ENCODE measurements around the gene MMP14.

- no peak for TF ChIP-seq CTCF (IDR thresholded peaks at IDR 0.05; ENCODE audit: poor library complexity)
- no peak for TF ChIP-seq EZH2 (IDR thresholded peaks at IDR 0.05; ENCODE audit: borderline replicate concordance)
- TF ChIP-seq EZH2phosphoT487 (IDR thresholded peaks at IDR 0.05; ENCODE audit: low read depth, severe bottlenecking, unreplicated experiment), result no peak
Measured at GRCh38 chr14:22843123-22843925, 6.9 kb downstream of the MMP14 start.

All from hepatocyte (in vitro differentiated cells).